Eye (tissue), 1 donor: Measurements from ENCODE around the gene GMIP.
A peak's percentile ranks its signal among the peaks of the same experiment; 100 is the strongest.
"Not testable (repeated sequence)": the region's sequence is repeated elsewhere in the genome, so short reads cannot be mapped to it uniquely, and the experiment has no call there.

Source experiments
- DNase-seq: peaks from one replicate; pipeline ENCODE4 v3.0.0-alpha.2; 2015

The GMIP gene

GRCh38 chr19:19643158-19644053 lies at the start of gene GMIP:
TSS of gene GMIP (minus strand) at chr19:19643657. CDS start at chr19:19643529, 128 bp downstream.
- peak; percentile 87 for DNase-seq

- DNase-seq: no peak
Measured at GRCh38 chr19:19691683-19692082, 48.2 kb upstream of the GMIP start.

- DNase-seq: not testable (repeated sequence)
Measured at GRCh38 chr19:19689023-19689422, 45.6 kb upstream of the GMIP start.

- DNase-seq: peak; percentile 65
Measured at GRCh38 chr19:19687090-19687489, 43.6 kb upstream of the GMIP start.

- DNase-seq: no peak
Measured at GRCh38 chr19:19686580-19686979, 43.1 kb upstream of the GMIP start.

- not testable (repeated sequence) for DNase-seq
Measured at GRCh38 chr19:19686119-19686518, 42.7 kb upstream of the GMIP start.

- DNase-seq: no peak
Measured at GRCh38 chr19:19679176-19680073, 36.0 kb upstream of the GMIP start.

- no peak for DNase-seq
Measured at GRCh38 chr19:19677579-19677978, 34.1 kb upstream of the GMIP start.

- DNase-seq: no peak
Measured at GRCh38 chr19:19674315-19674714, 30.9 kb upstream of the GMIP start.

- DNase-seq: no peak
Measured at GRCh38 chr19:19672816-19673215, 29.4 kb upstream of the GMIP start.

- no peak for DNase-seq
Measured at GRCh38 chr19:19670070-19670551, 26.7 kb upstream of the GMIP start.

- peak; percentile 97 for DNase-seq
Measured at GRCh38 chr19:19668230-19669012, 25.0 kb upstream of the GMIP start, which contains the start of gene ZNF101. TSS of gene ZNF101 (plus strand) at chr19:19668839. CDS start at chr19:19668964, 125 bp downstream.

- not testable (repeated sequence) for DNase-seq
Measured at GRCh38 chr19:19665420-19665948, 22.0 kb upstream of the GMIP start.

- peak; percentile 98 for DNase-seq
Measured at GRCh38 chr19:19663256-19664120, 20.0 kb upstream of the GMIP start, which contains the start of gene ATP13A1. TSS of gene ATP13A1 (minus strand) at chr19:19663676. CDS start at chr19:19663666, 10 bp downstream.

GRCh38 chr19:19662871-19663255 lies 19.4 kb upstream of the GMIP start:
- no peak for DNase-seq

GRCh38 chr19:19662344-19662743 lies 18.9 kb upstream of the GMIP start:
- no peak for DNase-seq

- no peak for DNase-seq
Measured at GRCh38 chr19:19661675-19662251, 18.3 kb upstream of the GMIP start.

- DNase-seq: no peak
Measured at GRCh38 chr19:19661141-19661674, 17.8 kb upstream of the GMIP start.

- DNase-seq: no peak
Measured at GRCh38 chr19:19659646-19660245, 16.3 kb upstream of the GMIP start.

- no peak for DNase-seq
Measured at GRCh38 chr19:19657397-19657783, 13.9 kb upstream of the GMIP start.
